ENCODE measurements around the gene MOSMO. TPM values are rescaled to one million over a fixed set of nuclear protein-coding genes. Genes with fewer than 3 reads are reported as not detected.

Gene MOSMO
- total RNA-seq, 1 experiment from 2014 or later, result 27.6 TPM

DNA sequence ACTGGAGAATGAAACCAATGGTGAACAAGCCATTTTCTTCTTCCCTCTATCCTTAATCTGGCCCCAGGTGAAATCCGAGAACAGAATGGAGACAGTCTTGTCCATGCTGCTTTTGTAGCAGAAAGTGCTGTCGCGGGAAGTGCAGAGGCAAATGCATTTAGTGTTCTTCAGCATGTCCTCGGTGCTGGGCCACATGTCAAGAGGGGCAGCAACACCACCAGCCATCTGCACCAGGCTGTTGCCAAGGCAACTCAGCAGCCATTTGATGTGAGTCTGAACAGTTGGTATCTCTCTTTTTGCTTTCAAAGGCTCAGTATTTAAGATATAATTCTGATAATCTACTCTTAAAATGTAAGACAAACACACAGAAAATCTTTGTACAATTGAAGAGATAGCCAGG, 36.1 kb upstream of the MOSMO start:
- no peak overlapping the region for H3K4me3 ChIP-seq (replicated peaks in 1 of 2; ENCODE audit: low read depth in 1 of 2, low read length in 2 of 2)
- ATAC-seq, result no peak
- H4K20me1 ChIP-seq (ENCODE audit: insufficient read depth), result no peaks in the 10 kb centered on the region
- H3K9ac ChIP-seq (ENCODE audit: low read length), result no peak overlapping the region
- H3K79me2 ChIP-seq (ENCODE audit: insufficient read depth, low read length), result no peaks in the 10 kb centered on the region; the same call in 1 of the 2 replicates
- no peak for DNase-seq (ENCODE audit: low read depth, low spot score)
- no peaks in the 10 kb centered on the region for H3K9me2 ChIP-seq (ENCODE audit: insufficient read depth)
- POLR2A ChIA-PET, result no interaction called here
- intact Hi-C loops (cut with micrococcal nuclease), result no loop called here
- CTCF ChIA-PET, result no interaction called here
- H3K9me3 ChIP-seq (ENCODE audit: control insufficient read depth in 1 of 2, insufficient read depth in 1 of 2, low read depth in 1 of 2, low read length in 2 of 2), result no peaks in the 10 kb centered on the region
- peaks cover 70 to 84% of the 10 kb centered on the region in 2 experiments for H3K36me3 ChIP-seq (ENCODE audit: control insufficient read depth in 1 of 2, insufficient read depth in 2 of 2, low read length in 2 of 2)
- no peak for TF ChIP-seq SP1 (IDR thresholded peaks at IDR 0.05; ENCODE audit: low read depth)
- TF ChIP-seq CBX3 (IDR thresholded peaks at IDR 0.05; ENCODE audit: low read depth), result no peak
- no peak for TF ChIP-seq ZFX (IDR thresholded peaks at IDR 0.05)
- TF ChIP-seq SRF (IDR thresholded peaks at IDR 0.05; ENCODE audit: low read depth), result no peak
- no peak for TF ChIP-seq POLR2A (IDR thresholded peaks at IDR 0.05; ENCODE audit: borderline replicate concordance, extremely low read depth, insufficient read depth, insufficient read length)
- TF ChIP-seq, protein P1, sequence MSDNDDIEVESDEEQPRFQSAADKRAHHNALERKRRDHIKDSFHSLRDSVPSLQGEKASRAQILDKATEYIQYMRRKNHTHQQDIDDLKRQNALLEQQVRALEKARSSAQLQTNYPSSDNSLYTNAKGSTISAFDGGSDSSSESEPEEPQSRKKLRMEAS (IDR thresholded peaks at IDR 0.05), result no peak
- TF ChIP-seq CTCF (IDR thresholded peaks at IDR 0.05 in 2 of 3, conservative IDR thresholded peaks at IDR 0.05 in 1 of 3; ENCODE audit: borderline replicate concordance in 1 of 3, insufficient read depth in 1 of 3, low read depth in 2 of 3, low read length in 2 of 3), result no peak
- TF ChIP-seq JUND (IDR thresholded peaks at IDR 0.05), result no peak
- no peak for TF ChIP-seq FOSL1 (IDR thresholded peaks at IDR 0.05; ENCODE audit: low read depth)
- TF ChIP-seq EGR1 (IDR thresholded peaks at IDR 0.05; ENCODE audit: low read depth), result no peak
- no peak for TF ChIP-seq EZH2phosphoT487 (IDR thresholded peaks at IDR 0.05; ENCODE audit: borderline replicate concordance)
- no peak for TF ChIP-seq ZNF274 (IDR thresholded peaks at IDR 0.05; ENCODE audit: low read depth, low read length)
- TF ChIP-seq ELF1 (IDR thresholded peaks at IDR 0.05; ENCODE audit: borderline replicate concordance, low read depth), result no peak
- TF ChIP-seq, protein P2, sequence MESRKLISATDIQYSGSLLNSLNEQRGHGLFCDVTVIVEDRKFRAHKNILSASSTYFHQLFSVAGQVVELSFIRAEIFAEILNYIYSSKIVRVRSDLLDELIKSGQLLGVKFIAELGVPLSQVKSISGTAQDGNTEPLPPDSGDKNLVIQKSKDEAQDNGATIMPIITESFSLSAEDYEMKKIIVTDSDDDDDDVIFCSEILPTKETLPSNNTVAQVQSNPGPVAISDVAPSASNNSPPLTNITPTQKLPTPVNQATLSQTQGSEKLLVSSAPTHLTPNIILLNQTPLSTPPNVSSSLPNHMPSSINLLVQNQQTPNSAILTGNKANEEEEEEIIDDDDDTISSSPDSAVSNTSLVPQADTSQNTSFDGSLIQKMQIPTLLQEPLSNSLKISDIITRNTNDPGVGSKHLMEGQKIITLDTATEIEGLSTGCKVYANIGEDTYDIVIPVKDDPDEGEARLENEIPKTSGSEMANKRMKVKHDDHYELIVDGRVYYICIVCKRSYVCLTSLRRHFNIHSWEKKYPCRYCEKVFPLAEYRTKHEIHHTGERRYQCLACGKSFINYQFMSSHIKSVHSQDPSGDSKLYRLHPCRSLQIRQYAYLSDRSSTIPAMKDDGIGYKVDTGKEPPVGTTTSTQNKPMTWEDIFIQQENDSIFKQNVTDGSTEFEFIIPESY (IDR thresholded peaks at IDR 0.05; ENCODE audit: extremely low read depth, insufficient replicate concordance, low read length), result no peak
- no peak for TF ChIP-seq REST (IDR thresholded peaks at IDR 0.05; ENCODE audit: low read depth)
- TF ChIP-seq EZH2 (IDR thresholded peaks at IDR 0.05), result no peak
- no peak for TF ChIP-seq SIN3A (IDR thresholded peaks at IDR 0.05; ENCODE audit: low read depth)
- TF ChIP-seq POLR2AphosphoS5 (IDR thresholded peaks at IDR 0.05; ENCODE audit: low read depth, low read length), result no peak
- no peaks in the 10 kb centered on the region for H3K27me3 ChIP-seq (ENCODE audit: insufficient read depth, low read length)
- no peak overlapping the region for H3K4me2 ChIP-seq (ENCODE audit: low read length)
- BruUV-seq (replicated peaks), result no TSS peak
- no peak overlapping the region for H3K27ac ChIP-seq (ENCODE audit: low read depth, low read length)
- RAD21 ChIA-PET (ENCODE audit: low non-redundant PET in 1 of 2, low total read pairs in 2 of 2, uncharacterized antibody in 2 of 2, unreplicated experiment in 2 of 2), result no interaction called here
- no peaks in the 10 kb centered on the region for H3K4me1 ChIP-seq (ENCODE audit: control insufficient read depth in 1 of 2, insufficient read depth in 2 of 2, low read length in 2 of 2)
- H2AFZ ChIP-seq (ENCODE audit: low read depth, low read length, poor library complexity, severe bottlenecking), result no peak overlapping the region
